Fibroblast of the aortic adventitia (primary cell): ENCODE results near the gene ITGA8. TPM values are rescaled to one million over a fixed set of nuclear protein-coding genes. Genes with fewer than 3 reads are reported as not detected.

Experiments
- DNase-seq: peaks from one replicate; pipeline ENCODE4 v3.0.0-alpha.2; 2010; ENCODE audit warnings: low read depth
- H3K4me3 ChIP-seq: 2 replicates; pipeline ENCODE4 v1.5.1; 2011; ENCODE audit warnings: low read depth, mild to moderate bottlenecking, control low read depth, low read length, moderate library complexity
- CTCF ChIP-seq: IDR thresholded peaks from 2 replicates; pipeline ENCODE4 v1.5.1; 2011; ENCODE audit warnings: mild to moderate bottlenecking, low read length, control low read depth, inconsistent platforms; ENCODE audit not compliant: insufficient read depth
- total RNA-seq: library from RNA; depleted of rRNA; stranded (reverse); fragments of >200 nt; gene quantifications from 2 replicates; pipeline ENCODE4 v1.2.3, GENCODE V29; 2012; ENCODE audit warnings: low replicate concordance

Gene ITGA8
- total RNA-seq, 1 donor, result 38.5 TPM

DNA sequence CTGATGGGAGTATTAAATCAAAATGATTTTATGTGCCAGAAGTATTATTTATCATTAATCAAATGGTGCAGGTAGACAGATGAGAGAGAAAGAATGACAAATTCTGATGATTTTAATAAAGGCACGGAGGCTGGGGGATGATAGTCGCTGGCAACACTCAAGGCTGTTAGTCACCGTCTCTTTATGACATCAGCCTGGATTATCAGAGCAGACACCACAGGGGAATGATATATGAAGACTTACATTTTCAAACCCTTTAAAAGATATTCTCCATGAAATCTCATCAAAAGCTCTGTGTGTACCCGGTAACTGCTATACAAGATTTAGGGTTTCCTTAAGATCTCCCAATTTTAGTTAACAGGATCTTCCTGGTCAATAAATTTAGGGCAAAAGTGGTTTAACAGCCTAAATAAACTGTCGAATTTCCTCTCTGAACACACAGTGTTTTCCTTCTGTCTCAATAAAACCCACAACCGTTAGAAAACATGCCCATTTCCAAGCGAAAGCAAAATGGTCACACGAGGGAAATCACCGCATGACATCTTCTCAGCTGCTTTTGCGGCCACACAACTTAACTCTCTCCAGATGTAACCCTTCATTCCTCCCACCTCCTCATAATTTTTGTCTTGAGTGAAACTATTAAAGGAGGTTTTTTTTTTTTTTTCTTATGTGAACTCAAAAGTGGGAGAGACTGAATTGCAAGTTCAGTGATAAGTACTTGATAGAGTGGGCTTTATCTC, 215.5 kb downstream of the ITGA8 start:
- no peak for TF ChIP-seq CTCF
- H3K4me3 ChIP-seq, result peak overlapping the region; percentile 37
- peak; percentile 49 for DNase-seq

- H3K4me3 ChIP-seq, result no peak overlapping the region
- DNase-seq, result no peak
- no peak for TF ChIP-seq CTCF
These were observed 224.7 kb downstream of the ITGA8 start for GRCh38 chr10:15494850-15495506.

DNA sequence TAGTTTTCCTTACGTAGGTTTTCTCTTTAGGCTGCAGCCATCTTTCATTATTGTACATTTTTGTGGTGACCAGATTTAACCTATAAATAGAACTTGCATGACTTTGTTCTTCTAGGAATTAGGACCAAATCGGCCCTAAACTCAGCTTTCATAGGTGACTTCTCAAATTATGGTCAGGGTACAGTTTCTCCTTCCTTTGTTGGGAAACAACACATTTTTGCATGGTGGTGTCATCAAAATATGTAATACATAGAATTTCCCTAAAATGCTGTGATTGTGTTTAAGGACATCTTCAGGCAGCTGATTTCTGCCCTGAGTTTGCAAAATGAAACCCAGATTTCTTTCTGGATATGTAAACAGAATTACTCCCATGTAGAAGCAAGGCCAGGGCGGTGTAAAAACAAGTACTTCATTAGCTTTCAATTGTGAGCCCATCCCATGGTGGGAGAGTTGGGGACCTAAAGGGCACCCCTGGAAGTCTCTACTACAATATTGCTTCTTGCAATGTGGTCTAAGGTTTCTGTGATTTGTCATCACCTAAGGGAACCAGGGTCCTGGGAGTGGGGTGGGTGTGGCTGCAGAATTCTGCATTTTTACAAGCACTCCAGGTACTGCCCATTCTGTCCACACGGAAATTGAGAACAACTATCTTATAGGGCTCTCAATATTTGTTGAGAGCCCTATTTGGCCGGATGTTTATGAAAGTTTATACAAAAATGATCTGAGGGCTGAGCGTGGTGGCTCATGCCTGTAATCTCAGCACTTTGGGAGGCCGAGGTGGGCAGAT, 227.7 kb downstream of the ITGA8 start:
- TF ChIP-seq CTCF, result no peak
- no peak overlapping the region for H3K4me3 ChIP-seq
- no peak for DNase-seq

DNA sequence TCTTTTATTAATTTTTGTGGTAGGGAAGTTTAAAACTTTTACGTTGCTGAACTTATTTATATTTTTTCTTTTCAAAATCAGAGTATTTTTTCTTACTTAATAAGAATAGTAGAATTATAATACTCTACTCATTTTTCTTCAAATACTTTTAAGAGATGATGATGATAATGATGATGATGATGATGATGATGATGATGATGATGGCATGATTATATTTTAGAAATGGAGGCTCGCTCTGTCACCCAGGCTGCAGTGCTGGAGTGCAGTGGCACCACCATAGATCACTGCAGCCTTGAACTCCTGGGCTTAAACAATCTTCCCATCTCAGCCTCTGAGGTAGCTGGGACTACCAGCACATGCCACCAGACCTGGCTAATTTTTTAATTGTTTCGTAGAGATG, 230.3 kb downstream of the ITGA8 start:
- no peak for DNase-seq
- TF ChIP-seq CTCF, result no peak
- no peak overlapping the region for H3K4me3 ChIP-seq

DNA sequence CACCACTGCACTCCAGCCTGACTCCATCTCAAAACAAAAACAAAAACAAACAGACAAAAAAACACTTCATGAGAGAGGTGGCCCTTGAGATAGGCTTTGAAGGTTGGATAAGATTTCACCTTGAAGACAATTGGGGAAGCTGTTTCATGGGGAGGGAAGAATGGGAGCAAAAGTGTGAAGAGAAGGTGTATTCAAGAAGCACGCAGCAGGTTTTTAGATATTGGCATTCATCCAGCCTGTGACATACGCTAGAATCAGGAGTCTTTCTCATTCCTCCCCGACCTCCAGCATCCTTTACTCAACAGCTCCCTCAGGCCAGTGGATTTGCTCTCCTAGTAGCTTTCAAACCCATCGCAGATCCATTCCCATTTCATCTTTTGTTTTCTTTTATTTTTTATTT, 232.3 kb downstream of the ITGA8 start:
- TF ChIP-seq CTCF, result no peak
- no peak for DNase-seq
- no peak overlapping the region for H3K4me3 ChIP-seq

- TF ChIP-seq CTCF, result no peak
- DNase-seq, result peak; percentile 98
- H3K4me3 ChIP-seq, result no peak overlapping the region
These were observed 233.3 kb downstream of the ITGA8 start for GRCh38 chr10:15486404-15486803.
